DND-41 (cell line): ENCODE results near the gene HCN1.

Source experiments
- ATAC-seq: fragments of 200-7000 bp; cut with Tn5 transposase; 3 replicates; pipeline ENCODE4 v1.9.1; 2021; ENCODE audit warnings: low read depth; ENCODE audit not compliant: insufficient read depth
- DNase-seq: peaks from one replicate; pipeline ENCODE4 v3.0.0-alpha.2; 2020
- H2AFZ ChIP-seq: 2 replicates; pipeline ENCODE4 v1.6.0; 2012; ENCODE audit warnings: low read depth, low read length
- H3K27ac ChIP-seq: 2 replicates; pipeline ENCODE4 v1.5.1; 2012; ENCODE audit warnings: low read length, inconsistent platforms
- H3K27me3 ChIP-seq: fragments of 200-600 bp; sonication (generic); 2 replicates; pipeline ENCODE4 v1.6.0; 2012; ENCODE audit warnings: low read length, mild to moderate bottlenecking, inconsistent platforms; ENCODE audit not compliant: insufficient read depth, poor library complexity
- H3K36me3 ChIP-seq: 2 replicates; pipeline ENCODE4 v1.5.1; 2012; ENCODE audit warnings: low read length, inconsistent platforms; ENCODE audit not compliant: insufficient read depth
- H3K4me1 ChIP-seq: 2 replicates; pipeline ENCODE4 v1.5.1; 2012; ENCODE audit warnings: mild to moderate bottlenecking, low read length; ENCODE audit not compliant: insufficient read depth
- H3K4me2 ChIP-seq: 2 replicates; pipeline ENCODE4 v1.6.0; 2012; ENCODE audit warnings: mild to moderate bottlenecking, moderate library complexity, low read length, inconsistent platforms; ENCODE audit not compliant: insufficient read depth
- H3K4me3 ChIP-seq, 2 experiments: fragments of 200-600 bp in 1 of 2; shearing (Covaris generic) in 1 of 2; 2 replicates each; pipeline ENCODE4 v1.5.1; 2012 to 2016; ENCODE audit warnings: inconsistent platforms in 2 of 2, low read length in 2 of 2, mild to moderate bottlenecking in 2 of 2, low read depth in 1 of 2, moderate library complexity in 1 of 2
- H3K79me2 ChIP-seq: 2 replicates; pipeline ENCODE4 v1.6.0; 2012; ENCODE audit warnings: low read length, inconsistent platforms; ENCODE audit not compliant: insufficient read depth
- H3K9ac ChIP-seq: 2 replicates; pipeline ENCODE4 v1.6.0; 2012; ENCODE audit warnings: low read depth, mild to moderate bottlenecking, inconsistent platforms, low read length, moderate library complexity
- H3K9me3 ChIP-seq: 2 replicates; pipeline ENCODE4 v1.5.1; 2012; ENCODE audit warnings: low read length, moderate library complexity, mild to moderate bottlenecking, inconsistent platforms; ENCODE audit not compliant: insufficient read depth, severe bottlenecking
- H4K20me1 ChIP-seq: 2 replicates; pipeline ENCODE4 v1.6.0; 2012; ENCODE audit warnings: low read length; ENCODE audit not compliant: insufficient read depth
- CTCF ChIP-seq: IDR thresholded peaks from 2 replicates; pipeline ENCODE4 v1.5.1; 2012; ENCODE audit warnings: borderline replicate concordance, low read length, moderate library complexity, mild to moderate bottlenecking; ENCODE audit not compliant: poor library complexity, severe bottlenecking; ENCODE audit errors: extremely low read depth
- EZH2 ChIP-seq: IDR thresholded peaks from 3 replicates; pipeline ENCODE4 v1.6.1; 2012; ENCODE audit warnings: borderline replicate concordance, low read depth, mild to moderate bottlenecking, moderate library complexity, low read length, inconsistent platforms; ENCODE audit not compliant: severe bottlenecking

Gene HCN1

GRCh38 chr5:45355189-45355992, 340.8 kb downstream of the HCN1 start:
- no peak overlapping the region for H3K4me2 ChIP-seq
- DNase-seq, result no peak

GRCh38 chr5:45336464-45336863, 359.7 kb downstream of the HCN1 start:
- Histone ChIP-seq H3K4me2 (no peak overlapping the region), H3K9ac (no peak overlapping the region), H3K36me3 (no peaks in the 10 kb centered on the region), H2AFZ (no peak overlapping the region), H3K27ac (no peak overlapping the region), H3K27me3 (no peaks in the 10 kb centered on the region), H3K4me3 (no peak overlapping the region), H4K20me1 (no peaks in the 10 kb centered on the region), H3K79me2 (no peaks in the 10 kb centered on the region), H3K4me1 (no peaks in the 10 kb centered on the region), H3K9me3 (no peaks in the 10 kb centered on the region)
- no peak for ATAC-seq
- TF ChIP-seq CTCF (no peak), EZH2 (no peak)
- no peak for DNase-seq

More at GRCh38 chr5:45355189-45355992, 340.8 kb downstream of the HCN1 start:
- no peak overlapping the region for H3K27ac ChIP-seq
- no peaks in the 10 kb centered on the region for H3K36me3 ChIP-seq
- no peaks in the 10 kb centered on the region for H3K4me1 ChIP-seq
- no peaks in the 10 kb centered on the region for H4K20me1 ChIP-seq
- H3K27me3 ChIP-seq, result no peaks in the 10 kb centered on the region
- TF ChIP-seq EZH2, result no peak
- no peak for TF ChIP-seq CTCF
- no peak overlapping the region for H2AFZ ChIP-seq
- H3K9me3 ChIP-seq, result no peaks in the 10 kb centered on the region
- no peak overlapping the region for H3K9ac ChIP-seq
- H3K79me2 ChIP-seq, result no peaks in the 10 kb centered on the region
- ATAC-seq, result no peak
- H3K4me3 ChIP-seq, result no peak overlapping the region

- Histone ChIP-seq H3K27me3 (no peaks in the 10 kb centered on the region), H3K9me3 (no peaks in the 10 kb centered on the region), H3K4me1 (no peaks in the 10 kb centered on the region), H3K4me3 (no peak overlapping the region), H4K20me1 (no peaks in the 10 kb centered on the region), H3K27ac (no peak overlapping the region), H3K9ac (no peak overlapping the region), H3K79me2 (no peaks in the 10 kb centered on the region), H3K36me3 (no peaks in the 10 kb centered on the region), H3K4me2 (no peak overlapping the region), H2AFZ (no peak overlapping the region)
- TF ChIP-seq CTCF (no peak), EZH2 (no peak)
- ATAC-seq (no peak), DNase-seq (no peak)
Measured at GRCh38 chr5:45335978-45336377, 360.2 kb downstream of the HCN1 start.
